K562 (cell line): Measurements from ENCODE around the gene MBNL1. TPM values are rescaled to one million over a fixed set of nuclear protein-coding genes. Genes with fewer than 3 reads are reported as not detected.

Source experiments
- C11orf30 ChIP-seq: fragments of 450-650 bp; IDR thresholded peaks from 2 replicates; pipeline ENCODE4 v1.6.1; 2016; ENCODE audit warnings: low read depth, mild to moderate bottlenecking
- DEAF1 ChIP-seq: fragments of 450-650 bp; formaldehyde crosslinking; IDR thresholded peaks from 2 replicates; pipeline ENCODE4 v1.4.0; 2020; ENCODE audit warnings: mild to moderate bottlenecking, moderate library complexity
- HNRNPK ChIP-seq: fragments of 200-400 bp; formaldehyde crosslinking; IDR thresholded peaks from one replicate; pipeline ENCODE4 v1.6.1; 2018; ENCODE audit warnings: mild to moderate bottlenecking, low read depth, low read length; ENCODE audit not compliant: poor library complexity, severe bottlenecking
- KLF16 ChIP-seq: IDR thresholded peaks from 2 replicates; pipeline ENCODE4 v1.6.1; 2016; ENCODE audit warnings: antibody characterized with exemption
- MTA1 ChIP-seq: fragments of 450-650 bp; IDR thresholded peaks from 2 replicates; pipeline ENCODE4 v1.6.1; 2017; ENCODE audit warnings: borderline replicate concordance
- NFXL1 ChIP-seq: fragments of 450-650 bp; formaldehyde crosslinking; IDR thresholded peaks from 2 replicates; pipeline ENCODE4 v1.4.0; 2021; ENCODE audit warnings: mild to moderate bottlenecking
- NFYB ChIP-seq: IDR thresholded peaks from 2 replicates; pipeline ENCODE4 v1.6.1; 2011; ENCODE audit warnings: mild to moderate bottlenecking, moderate library complexity; ENCODE audit not compliant: insufficient read length; ENCODE audit errors: extremely low read depth
- NR3C1 ChIP-seq: sonication (generic); formaldehyde crosslinking; IDR thresholded peaks from 2 replicates; pipeline ENCODE4 v1.8.1; 2022; ENCODE audit warnings: missing genetic modification reagents
- PATZ1 ChIP-seq: fragments of 250-450 bp; sonication (Bioruptor Pico); IDR thresholded peaks from 2 replicates; pipeline ENCODE4 v1.5.0; 2020; ENCODE audit warnings: mild to moderate bottlenecking, borderline replicate concordance
- POLR2AphosphoS2 ChIP-seq: IDR thresholded peaks from 2 replicates; pipeline ENCODE4 v1.6.1; 2012; ENCODE audit warnings: low read length, improper control_type of control experiment
- RBM22 ChIP-seq: fragments of 200-400 bp; formaldehyde crosslinking; IDR thresholded peaks from 2 replicates; pipeline ENCODE4 v1.6.1; 2018; ENCODE audit warnings: low read length, low read depth; ENCODE audit not compliant: poor library complexity, severe bottlenecking
- RFX5 ChIP-seq: IDR thresholded peaks from 2 replicates; pipeline ENCODE4 v1.6.1; 2011; ENCODE audit warnings: low read depth, mild to moderate bottlenecking, improper control_type of control experiment, low read length
- SAP30 ChIP-seq: fragments of 200-600 bp; sonication (generic); IDR thresholded peaks from 2 replicates; pipeline ENCODE4 v1.6.1; 2012; ENCODE audit warnings: borderline replicate concordance, low read depth, mild to moderate bottlenecking, moderate library complexity, low read length, control low read depth, inconsistent platforms; ENCODE audit not compliant: insufficient read depth, poor library complexity, severe bottlenecking
- SMARCA4 ChIP-seq: fragments of 450-650 bp; IDR thresholded peaks from 2 replicates; pipeline ENCODE4 v1.6.1; 2016
- SRSF1 ChIP-seq: fragments of 200-400 bp; formaldehyde crosslinking; IDR thresholded peaks from 2 replicates; pipeline ENCODE4 v1.6.1; 2017; ENCODE audit warnings: mild to moderate bottlenecking, low read depth, low read length, moderate library complexity
- TBP ChIP-seq: optimal IDR thresholded peaks from 2 replicates; pipeline ENCODE3; 2011; ENCODE audit warnings: low read depth, low read length, improper control_type of control experiment
- TCFL5 ChIP-seq: fragments of 250-450 bp; sonication (Bioruptor Pico); conservative IDR thresholded peaks from 2 replicates; pipeline ENCODE4 v1.6.1; 2021; ENCODE audit warnings: mild to moderate bottlenecking, moderate library complexity, matching md5 sums
- TGIF2 ChIP-seq: sonication (generic); formaldehyde crosslinking; IDR thresholded peaks from 2 replicates; pipeline ENCODE4 v1.8.1; 2022; ENCODE audit warnings: mild to moderate bottlenecking, missing genetic modification reagents, moderate library complexity
- ZBTB11 ChIP-seq, 3 experiments: fragments of 200-800 bp in 1 of 3; fragments of 250-450 bp in 1 of 3; fragments of 450-650 bp in 1 of 3; sonication (Bioruptor Pico) in 1 of 3; sonication (Bioruptor generic) in 1 of 3; formaldehyde crosslinking in 1 of 3; IDR thresholded peaks; 2 replicates each; pipeline versions ENCODE4 v1.6.1 to v1.8.0; 2016 to 2022; ENCODE audit warnings: mild to moderate bottlenecking in 2 of 3, missing genetic modification characterization in 2 of 3, missing compliant biosample characterization in 1 of 3, moderate library complexity in 1 of 3
- ZNF311 ChIP-seq: fragments of 250-450 bp; sonication (Bioruptor Pico); IDR thresholded peaks from 2 replicates; pipeline ENCODE4 v1.4.0; 2020; ENCODE audit warnings: mild to moderate bottlenecking, moderate library complexity
- ZNF584 ChIP-seq: fragments of 200-800 bp; sonication (Bioruptor generic); IDR thresholded peaks from 2 replicates; pipeline ENCODE4 v1.6.1; 2016; ENCODE audit warnings: low read depth, mild to moderate bottlenecking, missing genetic modification characterization, missing compliant biosample characterization
- polyA plus RNA-seq, 8 experiments: library from polyadenylated mRNA; depleted of rRNA in 4 of 8; stranded (reverse) in 5 of 8; unstranded in 3 of 8; fragments of >200 nt; fragmentation: Nextera tagmentation in 2 of 8; fragmentation: Illumina TruSeq in 1 of 8; extraction: Ambion mirVana in 2 of 8; extraction: Trizol in 1 of 8; gene quantifications; 2 replicates each; pipeline versions ENCODE4 v1.2.1 to v1.2.3, GENCODE V29; 2011 to 2014; ENCODE audit warnings: inconsistent platforms in 1 of 8, missing spikeins in 1 of 8
- total RNA-seq, 7 experiments: library from RNA; depleted of rRNA in 6 of 7; stranded (reverse); fragments of >200 nt in 6 of 7; fragmentation: Illumina TruSeq in 2 of 7; extraction: Trizol in 2 of 7; gene quantifications; 2 replicates each; pipeline versions ENCODE4 v1.2.1 to v1.2.3, GENCODE V29; 2011 to 2021; ENCODE audit warnings: low replicate concordance in 1 of 7

MBNL1 gene
- total and polyA plus RNA-seq, 9 of the 15 experiments (the other 6 are each of a cell fraction or from before 2014, with no cell fraction given), result 70.3 to 243 (median 220) TPM

GRCh38 chr3:152298393-152299248 is 29.9 kb downstream of the MBNL1 start (continued):
- no peak for TF ChIP-seq ZBTB11 (CRISPR knock-in tag; IDR thresholded peaks at IDR 0.05)
- no peak for TF ChIP-seq NR3C1 (CRISPR knock-in tag)
- no peak for TF ChIP-seq ZNF311 (CRISPR knock-in tag)
- TF ChIP-seq SMARCA4, result peak; percentile 75
- TF ChIP-seq SAP30, result peak; percentile 51
- TF ChIP-seq DEAF1 (CRISPR knock-in tag), result no peak
- no peak for TF ChIP-seq SRSF1
- no peak for TF ChIP-seq HNRNPK
- TF ChIP-seq RBM22, result no peak
- TF ChIP-seq TBP, result no peak
- no peak for TF ChIP-seq RFX5
- TF ChIP-seq POLR2AphosphoS2, result no peak
- TF ChIP-seq NFXL1 (CRISPR knock-in tag), result no peak
- no peak for TF ChIP-seq MTA1
- no peak for TF ChIP-seq TGIF2 (CRISPR knock-in tag)
- TF ChIP-seq NFYB, result no peak
- TF ChIP-seq KLF16, result no peak
- no peak for TF ChIP-seq C11orf30
- TF ChIP-seq PATZ1 (CRISPR knock-in tag), result no peak
- no peak for TF ChIP-seq ZNF584 (CRISPR knock-in tag)
- no peak for TF ChIP-seq TCFL5 (CRISPR knock-in tag)
